HepG2 (cell line): Measurements from ENCODE around the gene SSU72. TPM values are rescaled to one million over a fixed set of nuclear protein-coding genes. Genes with fewer than 3 reads are reported as not detected.

Experiments used
- CAMTA2 ChIP-seq: sonication (generic); formaldehyde crosslinking; IDR thresholded peaks from 2 replicates; pipeline ENCODE4 v1.4.0; 2020; ENCODE audit warnings: mild to moderate bottlenecking, missing genetic modification reagents, borderline replicate concordance
- IKZF1 ChIP-seq: fragments of 450-650 bp; IDR thresholded peaks from 2 replicates; pipeline ENCODE4 v1.7.1; 2016
- IKZF4 ChIP-seq: sonication (generic); formaldehyde crosslinking; IDR thresholded peaks from 2 replicates; pipeline ENCODE4 v1.5.1; 2020; ENCODE audit warnings: borderline replicate concordance, mild to moderate bottlenecking, low read depth, missing genetic modification reagents; ENCODE audit errors: not compliant biosample characterization
- IRF2 ChIP-seq: IDR thresholded peaks from 2 replicates; pipeline ENCODE4 v1.6.1; 2018; ENCODE audit warnings: missing genetic modification reagents, missing compliant biosample characterization
- IRX3 ChIP-seq: sonication (generic); formaldehyde crosslinking; IDR thresholded peaks from 2 replicates; pipeline ENCODE4 v1.8.1; 2023; ENCODE audit warnings: mild to moderate bottlenecking, low read depth, missing genetic modification reagents, borderline replicate concordance
- KDM2A ChIP-seq: sonication (generic); formaldehyde crosslinking; IDR thresholded peaks from 2 replicates; pipeline ENCODE4 v1.4.0; 2020; ENCODE audit warnings: low read depth, missing genetic modification reagents, borderline replicate concordance
- KLF6 ChIP-seq: IDR thresholded peaks from 2 replicates; pipeline ENCODE4 v1.8.0; 2016; ENCODE audit warnings: missing biosample characterization, missing genetic modification reagents
- NFRKB ChIP-seq: fragments of 450-650 bp; IDR thresholded peaks from 2 replicates; pipeline ENCODE4 v1.6.1; 2017
- PLRG1 ChIP-seq: fragments of 450-650 bp; conservative IDR thresholded peaks from 2 replicates; pipeline ENCODE4 v1.6.1; 2016
- POLR2G ChIP-seq: fragments of 200-400 bp; formaldehyde crosslinking; IDR thresholded peaks from 2 replicates; pipeline ENCODE4 v1.6.1; 2018; ENCODE audit warnings: mild to moderate bottlenecking, low read depth, low read length, moderate library complexity
- PRMT3 ChIP-seq: sonication (generic); formaldehyde crosslinking; IDR thresholded peaks from 2 replicates; pipeline ENCODE4 v1.8.1; 2022; ENCODE audit warnings: low read depth, mild to moderate bottlenecking, moderate library complexity, missing genetic modification reagents, borderline replicate concordance
- RBM39 ChIP-seq: fragments of 200-400 bp; formaldehyde crosslinking; IDR thresholded peaks from one replicate; pipeline ENCODE4 v1.6.1; 2018; ENCODE audit warnings: antibody characterized with exemption, mild to moderate bottlenecking, low read depth, low read length; ENCODE audit not compliant: poor library complexity, severe bottlenecking
- SMAD3 ChIP-seq: sonication (generic); formaldehyde crosslinking; IDR thresholded peaks from 2 replicates; pipeline ENCODE4 v1.4.0; 2020; ENCODE audit warnings: missing genetic modification reagents
- SNAPC4 ChIP-seq: sonication (generic); formaldehyde crosslinking; IDR thresholded peaks from 2 replicates; pipeline ENCODE4 v1.4.0; 2020; ENCODE audit warnings: mild to moderate bottlenecking, missing genetic modification reagents
- SP4 ChIP-seq: sonication (generic); formaldehyde crosslinking; IDR thresholded peaks from 2 replicates; pipeline ENCODE4 v1.8.1; 2023; ENCODE audit warnings: mild to moderate bottlenecking, missing genetic modification reagents
- YEATS2 ChIP-seq: sonication (generic); formaldehyde crosslinking; IDR thresholded peaks from 2 replicates; pipeline ENCODE4 v1.4.0; 2020; ENCODE audit warnings: missing genetic modification reagents, borderline replicate concordance
- ZNF563 ChIP-seq: sonication (generic); formaldehyde crosslinking; IDR thresholded peaks from 2 replicates; pipeline ENCODE4 v1.8.0; 2022; ENCODE audit warnings: mild to moderate bottlenecking, moderate library complexity, missing genetic modification reagents
- ZNF773 ChIP-seq: sonication (generic); formaldehyde crosslinking; IDR thresholded peaks from 2 replicates; pipeline ENCODE4 v1.4.0; 2020; ENCODE audit warnings: missing genetic modification reagents, borderline replicate concordance
- ZNF883 ChIP-seq: sonication (generic); formaldehyde crosslinking; IDR thresholded peaks from 2 replicates; pipeline ENCODE4 v1.5.1; 2020; ENCODE audit warnings: mild to moderate bottlenecking, missing genetic modification reagents; ENCODE audit errors: not compliant biosample characterization
- polyA plus RNA-seq, 8 experiments: library from polyadenylated mRNA; depleted of rRNA in 3 of 8; stranded (reverse) in 7 of 8; unstranded in 1 of 8; fragments of >200 nt; fragmentation: Illumina TruSeq in 4 of 8; extraction: Trizol in 4 of 8; gene quantifications; 2 replicates each; pipeline versions ENCODE4 v1.2.1 to v1.2.3, GENCODE V29; 2011 to 2016; ENCODE audit warnings: low read depth in 4 of 8, missing spikeins in 1 of 8, mixed read lengths in 1 of 8; ENCODE audit not compliant: insufficient read depth in 1 of 8
- total RNA-seq, 5 experiments: library from RNA; depleted of rRNA; stranded (reverse); fragments of >200 nt; fragmentation: Illumina TruSeq; extraction: Trizol; gene quantifications; 2 replicates each; pipeline ENCODE4 v1.2.3, GENCODE V29; 2016; ENCODE audit warnings: low read depth in 1 of 5
- TF ChIP-seq, protein P1 (sequence below): IDR thresholded peaks from 2 replicates; pipeline ENCODE4 v1.6.1; 2016; ENCODE audit warnings: missing compliant biosample characterization, missing genetic modification reagents, borderline replicate concordance
- TF ChIP-seq, protein P2 (sequence below): sonication (generic); formaldehyde crosslinking; IDR thresholded peaks from 2 replicates; pipeline ENCODE4 v1.5.0; 2020; ENCODE audit warnings: mild to moderate bottlenecking, missing genetic modification reagents

SSU72 gene
- total and polyA plus RNA-seq, 2 of the 13 experiments (the other 11 are each of a cell fraction or from before 2014, with no cell fraction given) = 42.8 to 67.1 TPM

GRCh38 chr1:1574721-1575537, at the start of gene SSU72 (continued):
- TF ChIP-seq RBM39 (no peak), KLF6 (CRISPR knock-in tag) (peak; percentile 32; the same call in 1 of the 2 replicates), KDM2A (CRISPR knock-in tag) (peak; percentile 95), SP4 (CRISPR knock-in tag) (peak; percentile 75; the same call in 1 of the 2 replicates), NFRKB (no peak), SNAPC4 (CRISPR knock-in tag) (no peak), IKZF1 (no peak), CAMTA2 (CRISPR knock-in tag) (peak; percentile 22; the same call in 1 of the 2 replicates), IKZF4 (CRISPR knock-in tag) (no peak), ZNF883 (peak; percentile 68), IRF2 (CRISPR knock-in tag) (peak; percentile 35; the same call in 1 of the 2 replicates), YEATS2 (CRISPR knock-in tag) (peak; percentile 88), PLRG1 (no peak), ZNF773 (CRISPR knock-in tag) (no peak), POLR2G (peak; percentile 86), PRMT3 (CRISPR knock-in tag) (0 out of 2 replicates have a peak, but pooled peaks have one; percentile 29), ZNF563 (CRISPR knock-in tag) (no peak), IRX3 (no peak), SMAD3 (CRISPR knock-in tag) (peak; percentile 51; the same call in 1 of the 2 replicates)
- TF ChIP-seq, protein P1, sequence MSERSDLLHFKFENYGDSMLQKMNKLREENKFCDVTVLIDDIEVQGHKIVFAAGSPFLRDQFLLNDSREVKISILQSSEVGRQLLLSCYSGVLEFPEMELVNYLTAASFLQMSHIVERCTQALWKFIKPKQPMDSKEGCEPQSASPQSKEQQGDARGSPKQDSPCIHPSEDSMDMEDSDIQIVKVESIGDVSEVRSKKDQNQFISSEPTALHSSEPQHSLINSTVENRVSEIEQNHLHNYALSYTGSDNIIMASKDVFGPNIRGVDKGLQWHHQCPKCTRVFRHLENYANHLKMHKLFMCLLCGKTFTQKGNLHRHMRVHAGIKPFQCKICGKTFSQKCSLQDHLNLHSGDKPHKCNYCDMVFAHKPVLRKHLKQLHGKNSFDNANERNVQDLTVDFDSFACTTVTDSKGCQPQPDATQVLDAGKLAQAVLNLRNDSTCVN (CRISPR knock-in tag) = no peak
- TF ChIP-seq, protein P2, sequence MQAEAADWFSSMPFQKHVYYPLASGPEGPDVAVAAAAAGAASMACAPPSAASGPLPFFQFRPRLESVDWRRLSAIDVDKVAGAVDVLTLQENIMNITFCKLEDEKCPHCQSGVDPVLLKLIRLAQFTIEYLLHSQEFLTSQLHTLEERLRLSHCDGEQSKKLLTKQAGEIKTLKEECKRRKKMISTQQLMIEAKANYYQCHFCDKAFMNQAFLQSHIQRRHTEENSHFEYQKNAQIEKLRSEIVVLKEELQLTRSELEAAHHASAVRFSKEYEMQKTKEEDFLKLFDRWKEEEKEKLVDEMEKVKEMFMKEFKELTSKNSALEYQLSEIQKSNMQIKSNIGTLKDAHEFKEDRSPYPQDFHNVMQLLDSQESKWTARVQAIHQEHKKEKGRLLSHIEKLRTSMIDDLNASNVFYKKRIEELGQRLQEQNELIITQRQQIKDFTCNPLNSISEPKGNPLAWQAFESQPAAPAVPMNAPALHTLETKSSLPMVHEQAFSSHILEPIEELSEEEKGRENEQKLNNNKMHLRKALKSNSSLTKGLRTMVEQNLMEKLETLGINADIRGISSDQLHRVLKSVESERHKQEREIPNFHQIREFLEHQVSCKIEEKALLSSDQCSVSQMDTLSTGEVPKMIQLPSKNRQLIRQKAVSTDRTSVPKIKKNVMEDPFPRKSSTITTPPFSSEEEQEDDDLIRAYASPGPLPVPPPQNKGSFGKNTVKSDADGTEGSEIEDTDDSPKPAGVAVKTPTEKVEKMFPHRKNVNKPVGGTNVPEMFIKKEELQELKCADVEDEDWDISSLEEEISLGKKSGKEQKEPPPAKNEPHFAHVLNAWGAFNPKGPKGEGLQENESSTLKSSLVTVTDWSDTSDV (CRISPR knock-in tag) = peak; percentile 27; the same call in 1 of the 2 replicates
